T-helper 1 cell treated with Interleukin-12 subunit alpha and Interleukin-12 subunit beta and Interleukin-4 antibody, amounts not matched to agents 30 ng/mL and 1 ng/mL, for 36 hours (primary cell): ENCODE data around the gene PCSK2. TPM values are rescaled to one million over a fixed set of nuclear protein-coding genes. Genes with fewer than 3 reads are reported as not detected.

ENCODE experiments used
- intact Hi-C: fragments of 100-400 bp; cut with micrococcal nuclease; formaldehyde crosslinking; loops from one replicate; pipeline ENCODE4 v1.15.1; 2024
- total RNA-seq: library from RNA; stranded (reverse); gene quantifications from 2 replicates; pipeline ENCODE4 v1.2.3, GENCODE V29; 2022

PCSK2 gene
- total RNA-seq, 1 donor from 2014 or later, result not detected

DNA sequence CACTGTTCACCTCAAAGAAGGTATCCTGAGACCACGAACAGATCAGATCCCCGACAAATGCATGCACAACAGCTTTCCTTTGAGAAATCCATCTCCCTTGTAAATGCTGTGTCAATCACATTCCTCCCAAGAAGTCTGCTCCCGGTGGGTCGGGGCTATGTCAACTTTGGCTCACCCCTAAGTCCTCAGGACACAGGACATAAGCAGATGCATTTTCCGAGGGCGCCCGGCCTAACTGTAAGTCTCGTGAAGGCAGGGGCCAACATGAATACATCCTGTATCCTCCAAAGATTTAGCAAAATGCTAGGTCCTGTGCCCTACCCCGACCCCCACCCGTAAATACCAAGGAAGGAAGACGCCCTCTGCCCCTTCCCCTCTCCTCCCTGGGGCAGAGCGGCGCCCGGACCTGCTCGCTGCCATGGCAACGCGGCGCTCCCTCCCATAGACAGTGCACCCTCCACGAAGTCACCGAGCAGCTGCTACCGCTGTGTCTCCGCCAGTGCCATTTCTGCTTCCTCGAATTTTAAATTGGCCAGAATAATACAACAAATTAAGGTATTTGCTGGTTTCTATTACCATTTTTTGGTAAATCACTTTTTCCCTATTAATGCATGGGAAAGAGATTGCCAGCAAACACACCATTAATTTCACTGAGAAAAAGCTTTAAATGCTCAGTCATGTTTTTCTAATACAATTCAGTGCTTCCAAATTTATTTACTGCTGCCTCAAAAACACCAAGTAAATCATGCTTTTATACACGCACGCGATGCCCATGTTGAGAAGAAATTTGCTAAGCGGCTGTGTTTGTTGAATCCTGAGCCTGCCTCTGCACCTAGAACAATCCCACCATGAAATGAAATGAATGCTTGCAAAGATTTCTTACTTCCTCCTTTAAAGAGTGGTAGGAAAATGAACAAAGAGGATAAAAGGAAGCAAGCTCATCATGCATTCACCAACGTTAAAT, 100.6 kb downstream of the PCSK2 start:
- intact Hi-C loops, result no loop called here

DNA sequence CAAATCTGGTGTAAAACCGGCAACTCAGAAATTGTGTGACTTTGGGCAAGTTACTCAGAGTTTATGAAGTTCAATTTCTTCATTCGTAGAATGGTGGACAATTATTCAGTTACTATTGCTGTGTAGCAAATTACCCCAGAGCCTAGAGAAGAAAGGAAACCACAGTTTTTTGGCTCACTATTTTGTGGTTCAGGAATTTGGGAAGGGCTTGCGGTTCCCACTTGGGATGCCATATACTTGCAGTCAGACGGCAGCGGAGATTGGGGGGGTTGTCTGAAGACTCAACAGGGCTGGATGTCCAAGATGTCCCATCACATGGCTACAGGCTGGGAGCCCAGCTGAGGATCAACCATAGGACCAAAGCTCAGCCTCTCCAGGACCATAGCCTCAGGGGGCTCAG, 108.1 kb downstream of the PCSK2 start:
- intact Hi-C loops, result no loop called here

DNA sequence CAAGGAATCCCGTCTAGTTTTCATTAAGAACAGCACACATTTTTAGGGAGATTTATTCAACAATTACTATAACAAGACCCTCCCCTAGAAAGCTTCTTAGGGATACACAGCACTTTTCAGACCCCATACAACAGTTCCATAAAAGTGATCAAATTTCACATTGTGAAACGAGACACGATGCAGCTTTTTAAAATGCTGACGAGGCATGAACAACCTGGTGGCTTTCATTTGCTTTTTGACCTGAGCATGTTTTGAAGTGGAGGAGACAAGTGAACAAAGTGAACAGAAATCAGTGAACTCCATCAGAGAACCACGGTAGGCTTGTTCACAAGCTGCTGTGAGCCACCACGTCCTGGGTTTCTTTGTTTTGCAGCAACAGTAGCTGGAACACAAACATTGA, 112.2 kb downstream of the PCSK2 start:
- intact Hi-C loops, result no loop called here

DNA sequence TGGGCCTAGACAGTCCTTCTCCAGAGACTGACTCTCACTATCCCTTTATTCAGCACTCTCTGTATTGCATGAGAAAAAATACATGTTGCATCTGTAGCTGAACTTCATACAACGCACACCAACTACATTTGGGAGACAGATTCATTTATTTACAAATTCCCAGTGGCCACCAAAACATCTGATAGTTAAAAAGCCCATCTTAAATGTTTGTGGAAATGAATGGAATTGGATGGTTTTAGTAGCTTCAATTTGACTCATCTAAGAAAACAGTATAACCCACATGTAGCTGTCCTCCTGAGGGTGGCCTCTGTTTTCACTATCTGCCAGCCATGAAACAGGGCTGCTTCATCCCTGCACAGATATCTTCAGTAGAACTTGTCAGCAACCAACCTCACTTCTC, 116.3 kb downstream of the PCSK2 start:
- intact Hi-C loops, result no loop called here

DNA sequence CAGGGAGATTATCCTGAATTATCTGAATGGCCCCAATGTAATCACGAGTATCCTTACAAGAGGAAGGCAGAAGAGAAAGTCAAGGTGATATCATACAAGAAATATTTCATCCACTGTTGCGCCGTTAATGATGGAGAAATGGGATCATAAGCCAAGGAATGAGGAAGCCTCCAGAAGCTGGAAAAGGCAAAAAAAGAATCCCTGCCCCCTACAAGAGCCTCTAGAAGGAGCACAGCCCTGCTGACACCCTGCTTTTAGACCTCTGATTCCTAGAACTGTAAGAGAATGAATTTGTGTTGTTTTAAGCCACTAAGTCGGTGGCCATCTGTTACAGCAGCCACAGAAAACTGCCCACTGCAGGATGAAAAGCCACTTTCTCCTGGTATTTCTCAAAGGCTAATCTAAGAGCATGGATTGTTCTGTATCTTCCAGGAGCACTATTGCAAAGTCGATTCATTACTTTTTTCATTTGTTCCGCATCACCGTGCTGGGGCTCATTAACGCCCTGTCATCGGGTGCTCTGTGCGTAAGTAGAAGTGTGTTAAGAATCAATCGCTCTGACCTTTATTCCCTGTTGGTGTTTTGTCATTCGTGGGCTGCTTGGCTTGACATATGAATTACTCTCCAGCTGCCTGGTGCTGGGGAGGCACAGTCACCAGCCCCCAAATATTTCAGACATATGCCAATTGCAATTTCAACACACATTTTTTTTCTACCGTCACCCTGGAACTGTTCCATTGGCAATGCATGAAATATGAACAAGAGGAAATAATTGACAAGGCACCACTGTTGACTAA, 117.0 kb downstream of the PCSK2 start:
- intact Hi-C loops, result no loop called here

DNA sequence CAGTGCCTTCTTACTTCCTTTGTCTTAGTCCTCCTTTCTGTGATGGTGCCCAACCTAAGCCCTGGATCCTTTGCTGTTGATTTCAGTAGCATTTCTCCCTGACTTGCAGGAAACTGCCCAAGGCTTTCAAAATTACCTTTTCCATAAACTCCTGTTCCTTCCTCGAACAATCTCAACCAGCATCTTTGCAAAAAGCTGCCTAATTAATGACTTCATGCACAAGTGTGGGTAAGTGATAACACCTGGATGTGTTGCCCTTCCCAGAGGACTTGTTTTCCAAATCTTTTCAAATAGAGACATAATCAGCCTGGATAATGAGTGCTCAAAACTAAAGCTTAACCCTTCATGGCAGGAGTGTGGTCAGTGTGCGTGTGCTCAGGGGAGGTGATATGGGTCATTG, 118.0 kb downstream of the PCSK2 start:
- intact Hi-C loops, result no loop called here

DNA sequence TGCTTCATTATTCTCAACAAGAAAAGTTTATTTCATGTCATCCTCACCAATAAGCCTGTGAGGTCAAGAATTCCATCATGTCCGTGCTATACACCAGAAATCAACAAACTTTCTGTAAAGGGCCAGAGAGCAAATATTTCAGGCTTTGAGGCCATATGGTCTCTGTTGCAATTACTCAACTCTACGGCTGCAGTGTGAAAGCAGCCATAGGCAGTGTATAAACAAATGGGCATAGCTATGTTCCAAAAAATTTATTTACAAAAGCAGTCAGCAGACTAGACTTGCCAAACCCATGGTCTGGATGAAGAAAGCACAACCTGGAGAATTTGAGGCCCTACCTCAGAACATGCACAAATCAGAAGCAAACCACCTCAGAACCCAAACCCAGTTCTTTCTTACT, 118.5 kb downstream of the PCSK2 start:
- intact Hi-C loops, result no loop called here

DNA sequence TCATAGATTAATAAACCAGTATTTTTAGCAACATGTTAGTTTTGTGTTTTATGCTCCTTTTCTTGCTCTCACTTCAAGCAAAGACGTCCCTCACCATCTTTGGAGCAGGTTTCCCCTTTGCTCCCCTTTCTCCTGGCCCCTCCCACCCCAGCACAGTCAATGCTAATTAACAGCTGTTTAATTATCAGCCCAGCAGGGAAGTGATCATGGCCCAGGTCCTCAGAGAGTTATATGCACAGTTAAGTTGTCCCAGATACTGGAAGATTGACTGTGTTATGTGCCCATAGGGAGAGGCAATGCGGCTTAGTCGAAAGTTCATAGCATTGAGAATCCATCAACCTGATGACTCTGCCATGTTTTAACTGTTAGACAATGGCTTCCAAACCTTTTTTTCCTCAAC, 123.5 kb downstream of the PCSK2 start:
- intact Hi-C loops, result no loop called here

DNA sequence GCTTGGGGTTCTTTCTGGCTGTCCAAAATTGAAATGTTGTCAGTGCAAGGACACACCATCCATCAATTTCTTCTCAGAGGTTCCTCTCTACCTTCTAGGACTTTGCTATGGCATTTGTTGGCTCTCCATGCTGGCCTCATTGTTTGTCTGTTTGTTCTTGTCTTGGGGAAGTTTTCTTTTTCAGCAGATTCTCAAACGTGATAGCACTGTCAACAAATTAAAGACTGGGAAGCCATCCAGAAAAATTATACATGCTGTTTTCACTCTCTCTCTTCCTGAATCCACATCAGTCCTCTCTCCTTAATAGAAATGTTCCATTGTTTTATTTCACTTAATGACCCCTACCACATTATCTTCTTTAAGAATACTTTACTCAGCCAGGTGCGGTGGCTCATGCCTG, 130.4 kb downstream of the PCSK2 start:
- intact Hi-C loops, result no loop called here

DNA sequence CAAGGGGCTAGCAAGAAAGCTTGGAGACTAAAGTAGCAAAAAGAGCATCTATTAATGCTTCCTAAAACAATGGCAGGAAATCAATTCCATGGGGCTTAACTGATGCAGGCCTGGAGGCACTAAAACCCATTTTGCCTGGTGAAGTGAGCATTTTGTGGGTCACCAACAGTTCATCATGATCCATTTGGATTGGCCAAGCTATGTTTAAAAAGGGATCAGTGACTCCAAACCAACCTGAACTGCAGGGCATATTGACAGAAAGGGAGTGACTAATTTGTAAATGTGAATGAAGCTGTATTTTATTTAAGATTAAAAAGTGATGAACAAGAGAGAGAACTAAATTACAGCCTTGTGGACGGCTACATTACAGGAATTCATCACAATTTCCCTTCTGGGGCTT, 132.0 kb downstream of the PCSK2 start:
- intact Hi-C loops, result no loop called here

DNA sequence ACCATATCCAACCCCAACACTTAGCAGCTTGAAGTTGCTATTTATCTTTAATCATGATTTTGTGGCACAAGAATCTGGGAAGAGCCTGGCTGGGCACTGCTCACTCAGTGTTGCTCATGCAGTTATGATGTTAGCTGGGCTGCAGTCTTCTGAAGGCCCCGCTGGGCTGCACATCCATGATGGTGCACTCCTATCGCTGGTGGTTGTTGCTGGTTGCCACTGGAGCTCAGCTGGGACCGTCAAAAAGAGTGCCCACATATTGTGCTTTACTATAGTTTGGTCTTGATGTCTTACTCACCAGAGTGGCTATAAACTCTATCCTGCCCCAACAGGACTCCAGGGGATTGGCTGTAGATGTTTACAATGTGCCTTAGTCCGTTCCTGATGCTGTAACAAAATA, 137.8 kb downstream of the PCSK2 start:
- intact Hi-C loops, result no loop called here

DNA sequence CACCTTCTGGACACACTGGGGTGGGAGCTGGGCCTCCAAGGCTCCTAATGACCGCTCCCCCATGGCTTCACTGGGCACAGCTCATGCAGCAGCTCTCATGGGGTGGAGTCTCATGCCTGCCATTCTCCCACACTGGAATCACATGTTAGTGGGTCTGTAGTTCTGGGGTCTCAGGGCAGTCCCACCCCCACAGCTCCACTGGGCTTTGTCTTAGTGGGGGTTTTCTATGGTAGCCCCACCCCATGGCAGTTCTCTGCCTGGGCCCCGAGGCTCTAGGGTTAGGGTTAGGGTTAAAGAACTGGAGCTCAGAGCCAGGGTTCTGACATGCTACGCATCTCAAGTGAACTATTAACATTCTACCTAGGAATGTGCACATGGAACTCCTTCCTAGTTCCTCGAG, 139.0 kb downstream of the PCSK2 start:
- intact Hi-C loops, result no loop called here

DNA sequence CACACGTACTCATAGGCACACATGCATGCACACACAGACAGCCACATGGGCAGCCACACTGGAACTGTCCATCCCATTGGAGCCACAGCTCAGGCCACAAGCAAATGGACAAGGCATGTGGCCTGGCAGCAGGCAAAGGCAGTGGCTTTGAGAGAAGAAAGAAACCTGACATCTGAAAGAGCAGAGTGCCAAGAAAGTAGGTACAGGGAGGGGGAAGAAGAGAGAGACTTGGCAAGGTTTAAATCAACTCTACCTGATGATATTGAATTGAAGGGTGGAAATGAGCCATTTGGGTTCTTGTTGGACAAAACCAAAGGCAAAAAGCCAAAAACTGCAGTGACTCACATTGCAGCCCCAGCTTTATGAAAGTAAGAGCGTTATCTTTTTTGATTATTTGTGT, 142.7 kb downstream of the PCSK2 start:
- intact Hi-C loops, result no loop called here

DNA sequence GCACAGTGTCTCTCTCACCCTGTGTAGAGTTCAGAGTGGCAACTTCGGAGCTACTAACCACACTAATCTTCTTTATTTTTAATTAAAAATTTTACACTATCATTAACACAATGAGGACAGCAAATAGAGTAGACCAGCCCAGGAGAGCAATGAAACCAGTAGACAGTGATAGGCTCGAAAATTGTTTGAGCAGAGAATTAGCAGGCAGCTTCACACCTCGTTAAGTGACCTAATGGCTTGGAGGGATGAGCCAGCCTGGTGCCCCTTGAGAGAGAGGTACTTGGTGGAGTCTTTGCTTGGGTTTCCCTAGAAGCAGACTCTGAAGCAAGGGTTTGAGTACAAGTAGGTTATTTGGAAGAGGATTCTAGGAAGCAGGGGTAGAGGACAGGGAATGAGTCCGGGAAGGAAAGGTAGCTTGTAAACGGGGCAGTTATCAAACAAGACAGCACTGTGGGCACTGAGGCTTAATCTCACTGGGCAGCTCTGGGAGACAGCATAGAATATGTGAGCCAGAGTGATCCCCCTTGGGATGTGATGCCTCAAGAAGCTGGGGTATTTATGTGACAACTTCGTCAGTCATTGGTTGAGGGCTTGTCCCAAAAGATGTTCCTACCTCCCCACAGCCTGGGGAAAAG, 146.1 kb downstream of the PCSK2 start:
- intact Hi-C loops, result no loop called here

DNA sequence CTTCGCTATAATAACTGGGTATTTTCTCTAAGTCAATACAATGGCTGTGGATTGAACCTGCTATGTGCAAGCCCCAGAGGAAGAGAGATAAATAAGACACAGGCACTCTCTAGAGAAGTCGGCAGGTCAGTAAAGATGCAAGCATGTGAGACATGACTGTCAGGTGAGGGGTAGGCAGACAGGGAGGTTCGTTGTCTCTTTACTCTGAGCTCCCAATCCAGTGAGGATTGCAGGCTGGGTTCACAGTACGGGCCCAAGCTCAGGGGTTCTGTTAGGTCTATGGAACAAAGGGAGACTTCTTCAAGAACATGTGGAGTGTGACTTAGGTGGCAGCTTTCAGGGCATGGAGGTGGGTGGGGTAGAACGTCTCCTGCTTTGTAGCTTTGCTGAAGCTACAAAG, 147.2 kb downstream of the PCSK2 start:
- intact Hi-C loops, result no loop called here

DNA sequence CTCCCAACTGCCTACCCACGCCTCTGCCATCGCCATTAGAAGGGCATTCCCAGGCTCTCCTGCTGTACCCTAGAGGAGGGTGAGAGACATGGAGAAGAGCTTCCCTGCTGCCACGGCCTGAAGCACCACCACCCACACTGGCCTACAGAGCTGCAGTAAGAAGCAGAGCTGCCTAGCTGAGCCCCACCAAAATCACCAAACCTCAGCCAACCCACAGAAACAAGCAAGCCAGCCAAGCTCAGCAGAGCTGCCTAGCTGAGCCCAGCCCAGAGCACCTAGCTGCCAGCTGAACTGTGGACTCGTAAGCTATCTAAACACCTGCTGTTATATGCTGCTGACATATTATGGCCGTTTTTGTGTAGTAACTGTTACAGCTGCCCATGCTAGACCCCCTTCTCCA, 149.2 kb downstream of the PCSK2 start:
- intact Hi-C loops, result no loop called here

DNA sequence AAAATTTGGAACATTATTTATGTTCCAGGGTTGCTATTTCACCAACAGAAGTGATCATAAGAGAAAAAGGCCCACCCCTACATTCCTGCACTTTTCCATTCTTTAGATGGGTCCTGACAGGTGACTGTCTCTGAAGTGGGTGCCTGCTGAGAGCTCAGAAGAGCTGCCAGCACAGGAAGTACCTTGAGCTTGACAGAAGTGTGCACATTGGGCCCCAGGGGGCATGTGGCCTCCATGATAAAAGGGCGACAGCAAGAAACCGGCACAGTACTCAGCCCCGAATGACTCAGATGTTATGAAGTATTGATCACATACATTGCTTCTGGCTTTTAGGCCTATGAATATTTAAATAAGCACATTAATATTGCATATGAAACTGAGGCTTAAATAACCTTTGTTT, 150.4 kb downstream of the PCSK2 start:
- intact Hi-C loops, result no loop called here

DNA sequence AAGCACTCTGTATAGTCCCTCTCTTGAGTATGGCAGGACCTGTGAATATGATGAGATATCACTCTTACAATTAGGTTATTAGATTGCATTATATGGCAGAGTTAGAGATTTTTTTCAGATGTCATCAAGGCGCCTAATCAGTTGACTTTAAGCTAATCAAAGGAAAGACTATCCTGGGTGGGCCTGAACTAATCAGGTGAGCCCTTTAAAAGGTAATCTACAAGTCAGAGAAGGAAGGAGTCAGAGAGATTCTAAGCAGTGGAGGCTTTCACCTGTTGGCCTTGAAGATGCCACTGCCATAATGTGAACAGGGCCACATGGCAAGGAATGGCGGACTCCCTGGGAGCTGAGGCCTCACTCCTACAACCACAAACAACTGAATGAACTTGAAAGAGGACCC, 152.8 kb downstream of the PCSK2 start:
- intact Hi-C loops, result no loop called here

DNA sequence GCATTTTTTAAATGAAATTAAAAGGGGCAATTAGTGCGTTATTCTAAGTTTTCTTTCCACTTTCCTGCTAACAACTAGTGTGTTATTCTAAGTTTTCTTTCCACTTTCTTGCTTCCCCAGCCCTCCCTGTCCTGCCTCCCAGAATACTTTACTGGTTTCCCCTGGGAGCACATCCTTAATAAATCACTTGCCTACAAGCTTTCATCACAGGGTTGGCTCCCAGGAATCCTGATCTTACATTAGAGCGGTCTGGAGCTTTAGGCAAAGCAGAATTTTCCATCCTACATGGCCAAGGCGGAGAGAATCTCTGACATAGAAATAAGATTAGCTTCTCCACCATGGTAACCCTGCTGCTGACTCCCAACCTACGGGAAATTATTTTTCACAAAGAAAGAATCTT, 154.0 kb downstream of the PCSK2 start:
- intact Hi-C loops, result no loop called here

DNA sequence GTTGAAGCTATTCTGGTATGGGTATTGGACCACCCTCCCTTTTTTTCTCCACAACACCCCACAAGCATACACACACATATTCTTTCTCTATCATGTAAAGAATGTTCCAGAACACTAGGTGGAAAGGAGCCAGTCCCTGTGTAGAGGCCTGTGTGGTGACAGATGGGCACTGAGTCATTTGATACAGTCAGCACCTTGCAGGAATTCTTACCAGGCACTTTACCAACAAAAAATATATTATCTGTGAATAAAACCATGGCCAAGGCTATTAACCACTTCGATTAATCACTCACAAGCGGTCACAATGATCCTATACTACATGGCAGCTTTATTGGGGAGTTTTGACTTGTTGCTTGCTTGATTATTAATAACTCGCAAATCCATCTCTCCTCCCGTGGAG, 154.9 kb downstream of the PCSK2 start:
- intact Hi-C loops, result no loop called here

DNA sequence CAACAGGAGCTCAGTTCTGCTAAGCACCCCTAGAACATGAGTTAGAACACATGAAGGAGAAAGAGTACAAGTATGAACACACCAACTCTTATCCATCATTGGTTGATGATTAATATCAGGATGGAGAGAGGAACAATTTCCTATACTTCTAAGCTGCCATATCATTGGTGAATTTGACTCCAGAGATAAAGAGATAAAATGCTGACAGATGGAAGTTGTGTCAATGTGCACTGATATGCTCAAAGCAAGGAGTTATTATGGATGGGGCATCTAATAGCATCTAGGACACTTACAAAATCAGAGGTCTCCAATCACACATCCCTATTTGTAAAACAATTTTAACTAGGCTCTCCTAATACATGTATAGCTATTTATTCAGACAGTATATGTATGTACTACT, 159.0 kb downstream of the PCSK2 start:
- intact Hi-C loops, result no loop called here

DNA sequence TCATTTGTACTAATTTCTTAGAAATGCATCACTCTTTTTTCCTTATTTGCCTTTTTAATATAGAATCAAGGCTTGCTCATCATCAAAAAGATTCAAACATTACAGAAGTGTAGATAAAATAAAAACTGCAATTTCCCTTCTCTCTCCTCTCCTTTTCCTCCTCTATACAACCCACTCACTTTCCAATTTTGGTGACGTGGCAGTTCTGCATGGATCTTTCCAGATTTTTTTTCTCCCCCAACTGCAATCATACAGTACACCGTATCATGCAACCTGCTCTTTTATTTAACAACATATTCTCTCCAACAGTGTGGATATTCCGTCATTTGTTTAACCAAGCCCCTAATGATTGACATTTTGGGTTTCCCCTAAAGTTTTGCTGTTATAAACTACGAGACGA, 163.8 kb downstream of the PCSK2 start:
- intact Hi-C loops, result no loop called here
